ENCODE results near the gene NIT1.

The NIT1 gene

DNA sequence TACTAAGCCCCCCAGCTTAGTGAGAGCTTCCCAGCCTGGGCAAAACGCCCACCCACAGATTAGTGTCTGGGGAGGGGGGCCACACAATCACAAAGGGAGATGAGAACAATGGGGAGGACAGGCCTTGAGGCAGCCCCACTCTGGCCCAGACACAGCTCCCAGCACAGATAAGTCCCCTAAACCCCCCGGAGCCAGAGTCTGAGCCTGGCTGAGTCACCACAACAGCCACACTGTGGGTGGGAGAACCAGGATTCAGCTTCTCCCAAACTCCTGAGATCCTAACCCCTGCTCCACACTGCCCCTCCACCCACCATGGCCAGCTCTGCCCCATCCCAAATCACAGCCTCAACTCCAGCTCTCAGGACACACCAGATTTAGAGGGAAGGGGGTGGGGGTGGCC, 32.7 kb upstream of the NIT1 start:
- no peak for DNase-seq

DNA sequence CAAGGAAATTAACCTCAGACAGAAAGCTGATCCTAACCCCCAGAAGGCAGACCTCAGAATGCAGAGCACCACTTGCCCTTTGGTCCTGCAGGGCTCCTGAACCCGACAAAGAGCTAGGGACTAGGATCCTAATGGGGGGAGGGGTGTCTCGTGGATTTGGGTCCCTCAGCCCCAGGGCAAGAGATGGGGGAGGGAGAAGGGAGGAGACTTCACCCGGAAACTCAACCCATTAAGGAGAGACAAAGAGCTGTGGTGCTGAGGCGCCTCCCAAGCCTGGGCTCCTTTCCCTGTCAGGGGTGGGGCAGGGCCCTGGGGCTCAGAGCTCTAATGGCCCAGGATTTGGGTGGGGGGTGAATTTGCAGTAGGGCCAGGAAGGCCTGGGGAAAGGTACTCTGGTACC, 31.4 kb upstream of the NIT1 start:
- no peak for DNase-seq

DNA sequence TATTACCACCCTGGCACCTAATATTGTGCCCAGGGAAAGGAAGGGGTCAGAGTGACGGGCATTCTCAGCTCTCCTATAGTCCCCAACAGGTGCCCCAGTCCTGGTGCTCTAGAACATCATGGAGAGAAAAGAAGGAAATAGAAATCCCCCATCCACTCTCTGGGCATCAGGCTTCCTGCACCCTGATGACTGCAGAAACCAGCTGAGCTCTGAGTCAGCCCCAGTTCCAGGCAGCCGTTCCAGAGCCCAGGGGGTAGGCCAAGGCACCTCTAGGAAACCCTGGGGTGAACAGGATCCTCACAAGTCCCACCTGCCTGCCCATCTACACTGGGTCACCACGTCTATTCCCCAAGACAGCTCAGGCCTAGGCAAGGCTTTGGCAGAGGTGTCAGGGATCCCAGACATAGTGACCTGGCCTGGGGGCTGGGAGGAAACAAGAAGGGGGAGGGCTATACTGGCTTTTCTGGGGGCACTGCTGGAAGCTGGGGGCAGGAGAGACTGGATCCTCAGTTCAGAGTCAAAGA, 29.3 kb upstream of the NIT1 start:
- no peak for DNase-seq

DNA sequence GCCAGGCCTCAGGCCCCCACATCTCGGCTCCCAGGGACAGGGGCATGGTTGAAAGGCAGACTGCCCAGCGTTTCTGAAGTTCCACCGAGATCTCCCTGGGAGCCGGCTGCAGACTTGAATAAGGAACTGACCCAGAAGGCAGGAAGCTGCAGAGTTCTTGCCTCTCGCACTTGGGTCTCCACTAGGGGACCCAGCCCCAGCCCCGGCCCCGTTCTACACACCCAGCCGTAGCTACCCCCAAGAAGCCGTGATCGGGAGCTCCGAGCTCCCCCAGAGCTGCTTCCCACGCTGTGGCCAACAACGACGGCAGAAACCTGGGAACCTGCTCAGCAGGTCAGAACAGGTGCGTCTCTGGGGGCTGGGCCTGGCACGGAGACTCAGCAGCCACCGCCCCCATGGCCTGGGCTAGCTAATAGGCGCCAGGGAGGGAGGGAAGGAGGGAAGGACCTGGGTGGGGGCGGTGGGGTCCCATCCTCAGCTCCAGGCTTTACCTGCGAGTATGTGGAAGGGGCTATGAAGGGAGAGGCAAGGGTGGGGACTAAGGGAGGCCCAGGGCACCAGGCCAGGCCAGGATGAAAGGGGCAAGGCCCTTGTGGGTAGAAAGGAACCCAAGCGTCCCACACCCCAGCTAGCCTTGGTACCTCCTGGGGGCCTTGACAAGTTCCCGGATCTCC, 28.5 kb upstream of the NIT1 start, which contains the start of gene NECTIN4:
Gene NECTIN4, minus strand, starts transcription at position 308 of the 674 bp plus-strand sequence. Its CDS starts 262 bp downstream, at position 46.
- no peak for DNase-seq

DNA sequence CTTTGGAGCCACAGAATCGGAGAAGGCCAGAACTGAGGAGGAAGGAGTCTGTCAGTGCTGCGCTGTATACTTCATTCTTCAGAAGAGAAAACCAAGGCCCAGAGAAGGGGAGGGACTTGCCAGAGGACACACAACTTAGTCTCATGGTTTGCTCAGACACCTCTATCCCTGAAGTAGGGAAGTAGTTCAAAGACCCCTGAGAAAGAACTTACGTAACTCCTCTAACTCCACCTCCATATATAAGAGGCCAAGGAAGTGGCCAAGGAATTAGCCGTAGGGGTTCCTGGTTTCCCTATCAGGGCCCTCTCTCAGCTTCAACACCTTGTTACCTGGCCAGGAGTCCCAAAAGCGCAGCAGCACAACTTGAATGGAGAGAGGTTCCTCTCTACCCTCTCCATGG, 28.0 kb upstream of the NIT1 start:
- no peak for DNase-seq

DNA sequence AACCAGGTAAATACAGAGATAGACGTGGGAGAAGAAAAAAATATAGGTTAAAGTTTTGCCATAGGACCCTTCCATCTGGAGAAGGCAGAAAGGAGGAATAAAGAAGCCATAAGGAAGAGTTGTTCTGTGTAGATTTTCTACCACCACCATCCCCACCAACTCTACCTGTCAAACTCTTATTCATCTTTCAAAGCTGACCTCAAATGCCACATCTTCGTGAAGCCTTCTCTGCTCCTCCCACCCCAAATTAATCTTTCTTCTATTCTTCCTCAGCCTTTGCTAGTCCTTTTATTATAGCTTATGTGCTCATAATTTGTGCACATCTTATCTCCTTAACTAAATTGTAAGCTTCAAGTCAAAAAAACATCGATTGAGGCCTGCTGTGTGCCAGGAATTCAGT, 27.3 kb upstream of the NIT1 start:
- DNase-seq: no peak

DNA sequence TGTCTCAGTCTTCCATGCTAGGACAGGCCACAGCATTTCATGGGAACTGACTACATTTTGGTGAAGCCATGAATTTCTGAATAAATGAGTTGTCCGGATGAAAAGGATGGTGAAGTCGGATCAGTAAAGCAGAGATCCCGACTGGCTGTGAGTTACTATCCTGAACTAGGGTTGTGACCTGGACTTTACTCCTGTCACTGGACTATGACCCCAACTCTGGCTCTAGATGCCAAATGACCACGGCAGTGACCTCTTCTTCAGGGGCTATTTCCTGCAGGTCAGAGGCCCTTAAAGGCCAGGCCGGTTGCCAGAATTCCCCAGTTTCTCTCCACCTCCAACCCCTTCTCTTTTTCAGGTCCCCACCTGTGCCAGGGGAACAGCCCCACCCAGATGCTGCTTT, 26.8 kb upstream of the NIT1 start:
- no peak for DNase-seq

DNA sequence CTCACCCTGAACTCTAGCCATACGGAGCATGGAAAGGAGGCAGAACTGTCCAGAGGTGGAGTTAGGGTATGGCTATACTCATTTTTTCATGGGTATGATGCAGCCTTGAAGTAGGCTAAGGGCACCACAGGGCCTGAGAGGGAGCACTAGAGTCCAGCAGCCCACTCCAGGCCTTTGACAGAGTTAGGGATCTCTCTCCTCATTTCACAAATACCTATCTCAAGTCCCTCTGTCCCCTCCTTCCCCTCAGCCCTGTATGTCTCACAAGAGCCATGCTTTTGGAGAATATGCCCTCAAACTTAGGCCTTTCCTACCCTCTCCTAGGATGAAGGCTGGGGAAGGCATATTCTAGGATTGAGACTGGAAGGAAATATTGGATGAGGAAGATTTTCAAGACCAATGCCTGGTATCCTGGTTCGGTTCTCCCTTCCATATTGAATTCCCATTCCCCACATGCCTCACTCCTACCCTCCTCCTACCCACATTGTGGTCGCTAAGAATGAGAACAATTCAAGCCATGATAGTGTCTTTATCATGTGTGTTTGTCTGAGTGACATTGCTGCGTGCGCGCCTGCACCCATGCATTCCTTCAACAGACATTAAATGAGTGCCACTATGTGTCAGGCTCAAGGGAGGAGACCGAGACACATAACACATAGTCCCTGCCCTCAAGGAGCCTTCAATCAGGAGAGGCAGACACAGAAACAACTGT, 26.0 kb upstream of the NIT1 start:
- no peak for DNase-seq

DNA sequence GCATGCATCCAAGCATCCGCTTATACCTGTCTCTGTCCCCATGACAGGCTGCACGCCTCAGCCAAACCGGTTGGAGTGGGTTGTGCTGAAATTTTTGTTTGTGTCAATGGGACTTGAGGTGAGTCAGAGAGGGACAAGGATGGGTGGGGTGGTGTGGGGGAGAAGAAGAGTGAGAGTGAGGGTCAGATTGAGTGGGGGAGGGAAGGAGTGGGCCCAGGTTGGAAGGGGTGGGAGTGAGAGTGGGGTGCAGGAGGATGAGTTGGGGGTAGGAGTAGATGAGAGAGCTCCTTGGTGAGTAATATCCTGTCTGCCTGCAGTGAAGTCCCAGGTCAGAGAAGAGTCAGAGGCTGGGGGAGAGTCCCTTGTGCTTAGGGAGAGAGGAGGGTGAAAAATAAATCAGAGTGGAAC, 25.3 kb upstream of the NIT1 start:
- DNase-seq: peak; percentile 51

DNA sequence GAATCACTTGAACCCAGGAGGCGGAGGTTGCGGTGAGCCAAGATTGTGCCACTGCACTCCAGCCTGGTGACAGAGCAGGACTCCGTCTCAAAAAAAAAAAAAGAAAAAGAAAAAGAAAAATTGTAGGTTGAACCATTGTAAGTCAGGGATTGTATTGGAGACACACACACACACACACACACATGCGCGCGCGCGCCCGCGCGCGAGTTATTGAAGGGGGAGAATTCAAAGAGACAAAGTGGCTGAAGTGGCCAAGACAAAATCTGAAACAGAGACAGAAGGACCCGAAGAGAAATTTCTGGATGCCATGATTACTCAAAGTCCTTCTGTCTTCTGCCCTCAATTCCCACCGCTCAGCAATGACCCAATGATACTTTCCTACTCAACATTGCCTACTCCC, 23.4 kb upstream of the NIT1 start:
- DNase-seq: no peak

DNA sequence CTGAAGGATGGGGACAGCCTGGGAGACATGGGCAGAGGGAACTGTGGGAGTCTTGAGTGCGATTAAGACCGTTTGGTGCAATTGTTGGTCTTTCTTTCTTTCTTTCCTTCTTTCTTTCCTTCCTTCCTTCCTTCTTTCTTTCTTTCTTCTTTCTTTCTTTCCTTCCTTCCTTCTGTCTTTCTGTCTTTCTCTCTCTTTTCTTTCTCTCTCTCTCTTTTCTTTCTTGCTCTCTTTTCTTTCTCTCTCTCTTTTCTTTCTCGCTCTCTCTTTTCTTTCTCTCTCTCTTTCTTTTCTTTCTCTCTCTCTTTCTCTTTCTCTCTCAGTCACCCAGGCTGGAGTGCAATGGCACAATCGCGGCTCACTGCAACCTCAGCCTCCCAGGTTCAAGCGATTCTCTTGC, 22.7 kb upstream of the NIT1 start:
- DNase-seq: no peak

DNA sequence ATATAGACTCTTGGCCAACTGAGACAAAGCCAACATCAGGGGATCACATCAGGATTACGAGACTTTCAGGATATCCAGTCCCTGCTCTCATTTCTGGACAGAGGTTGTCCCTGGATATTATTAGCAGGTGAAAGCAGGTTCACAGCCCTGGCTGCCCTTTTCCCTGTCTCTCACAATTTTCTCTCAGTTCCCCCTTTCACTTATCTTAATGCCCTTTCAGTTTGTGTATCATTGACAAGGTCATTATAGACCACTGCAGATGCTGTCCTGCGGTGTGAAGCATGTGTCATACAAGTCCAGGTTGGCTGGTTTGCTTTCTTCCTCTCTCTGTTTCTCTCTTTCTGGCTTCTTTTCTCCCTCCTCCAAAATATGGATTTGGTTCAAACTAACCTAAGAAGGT, 21.9 kb upstream of the NIT1 start:
- no peak for DNase-seq

DNA sequence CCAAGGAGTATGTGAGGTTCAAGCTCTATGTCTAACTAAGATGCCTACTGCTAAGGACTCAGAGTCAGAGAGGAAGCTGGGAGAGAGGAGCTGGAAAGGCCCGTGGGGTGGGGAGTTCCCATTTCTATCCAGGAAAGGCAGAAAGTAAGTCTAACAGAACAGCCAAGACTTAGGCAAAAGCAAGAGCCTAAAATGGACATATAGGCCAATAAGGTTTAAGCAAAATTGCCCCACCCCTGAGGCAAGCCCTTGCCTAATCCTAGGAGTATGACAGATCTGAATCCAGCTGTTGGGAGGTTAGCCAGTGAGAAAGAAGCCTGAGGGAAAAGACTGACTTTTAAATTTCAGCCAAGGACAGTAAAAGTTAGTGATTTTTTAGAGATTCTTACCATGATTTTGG, 21.4 kb upstream of the NIT1 start:
- no peak for DNase-seq

DNA sequence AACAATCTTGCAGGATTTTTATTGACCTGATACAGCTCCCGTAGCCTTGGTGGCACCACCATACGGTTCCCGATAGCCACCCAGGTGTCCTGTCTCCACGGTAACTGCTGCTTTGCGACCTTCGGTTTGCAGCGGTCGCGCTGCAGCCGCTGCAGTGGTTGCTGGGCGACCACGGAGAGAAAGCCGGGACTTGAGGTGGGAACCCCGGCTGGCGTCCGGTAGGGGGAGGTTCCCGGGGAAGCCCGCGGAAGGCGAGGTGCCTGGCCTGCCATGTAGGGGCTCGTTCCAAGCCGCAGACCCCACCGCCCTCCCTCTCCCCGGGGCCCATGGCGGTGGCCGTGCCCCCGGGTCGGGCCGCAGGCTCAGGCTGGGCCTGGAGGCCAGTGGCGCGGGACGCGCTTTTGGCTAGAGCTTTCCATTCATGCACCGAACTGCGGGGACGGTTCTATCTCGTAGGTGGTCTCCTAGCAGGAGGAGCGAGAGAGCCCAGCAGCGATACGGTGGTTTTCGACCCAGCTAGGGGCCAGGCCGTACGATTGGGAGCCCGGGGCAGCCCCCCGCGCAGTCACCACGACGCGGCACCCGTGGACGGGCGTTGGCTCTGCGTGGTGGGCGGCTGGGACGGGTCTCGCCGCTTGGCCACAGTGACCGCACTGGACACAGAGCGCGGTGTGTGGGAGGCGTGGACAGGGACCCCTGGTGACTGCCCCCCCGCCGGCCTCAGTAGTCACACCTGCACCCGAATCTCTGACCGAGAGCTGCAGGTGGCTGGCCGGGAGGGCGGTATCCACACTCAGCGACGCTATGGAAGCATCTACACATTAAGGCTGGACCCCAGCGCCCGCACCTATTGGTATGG, 19.5 kb upstream of the NIT1 start, which contains the start of gene KLHDC9:
Gene KLHDC9, plus strand, starts transcription at position 152 of the 859 bp plus-strand sequence. Its CDS starts 175 bp downstream, at position 327.
- peak; percentile 56 for DNase-seq

DNA sequence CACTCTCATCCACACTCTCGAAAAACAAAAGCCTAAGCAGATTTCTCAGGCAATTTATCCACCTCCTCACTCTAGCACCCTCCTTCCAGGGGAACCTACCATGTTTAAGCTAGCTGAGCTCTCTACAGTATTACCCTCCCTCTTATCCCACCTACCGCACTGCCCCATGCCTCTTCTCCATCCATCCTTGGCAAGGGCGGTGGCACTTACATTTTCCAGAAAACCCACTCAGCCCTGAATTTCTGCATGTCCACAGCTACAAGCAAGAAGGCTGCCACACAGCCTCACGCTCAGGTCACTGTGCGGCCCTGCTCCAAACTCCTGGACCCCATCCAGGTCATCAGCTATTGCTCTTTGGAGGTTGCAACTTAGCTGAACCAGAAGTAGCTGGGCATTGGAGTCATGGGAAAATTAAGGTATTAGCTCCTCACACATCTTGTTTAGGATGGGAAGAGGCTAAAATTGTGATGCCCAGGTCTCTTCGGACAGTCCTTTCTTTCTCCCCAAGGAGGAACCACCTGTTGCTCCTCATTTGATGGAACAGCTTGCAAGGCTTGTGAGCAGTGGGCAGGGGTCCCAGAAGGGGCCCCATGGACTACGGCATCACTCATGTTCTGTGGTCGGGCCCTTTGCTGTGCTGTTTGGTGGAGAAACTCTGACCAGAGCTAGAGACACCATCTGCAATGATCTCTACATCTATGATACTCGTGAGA, 18.7 kb upstream of the NIT1 start:
- DNase-seq: no peak

DNA sequence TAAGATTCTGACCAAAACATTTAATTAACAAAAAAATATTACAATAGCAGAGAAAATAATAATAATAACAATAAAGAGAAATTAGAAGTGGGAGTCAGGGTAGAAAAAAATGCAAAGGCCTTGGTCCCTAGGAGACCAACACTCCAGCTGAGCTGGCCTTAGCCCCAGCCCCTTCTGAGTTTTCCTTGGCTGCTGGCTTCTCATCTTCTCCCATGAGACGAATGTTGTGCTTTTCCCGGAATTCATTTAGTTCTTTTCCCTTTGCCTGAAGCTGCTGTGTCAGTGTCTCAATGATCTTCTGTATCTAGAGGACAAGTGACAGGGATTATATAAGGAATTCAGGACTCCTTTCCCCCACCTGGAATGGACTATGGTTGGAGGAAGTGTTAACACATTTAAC, 17.3 kb upstream of the NIT1 start:
- DNase-seq: no peak

DNA sequence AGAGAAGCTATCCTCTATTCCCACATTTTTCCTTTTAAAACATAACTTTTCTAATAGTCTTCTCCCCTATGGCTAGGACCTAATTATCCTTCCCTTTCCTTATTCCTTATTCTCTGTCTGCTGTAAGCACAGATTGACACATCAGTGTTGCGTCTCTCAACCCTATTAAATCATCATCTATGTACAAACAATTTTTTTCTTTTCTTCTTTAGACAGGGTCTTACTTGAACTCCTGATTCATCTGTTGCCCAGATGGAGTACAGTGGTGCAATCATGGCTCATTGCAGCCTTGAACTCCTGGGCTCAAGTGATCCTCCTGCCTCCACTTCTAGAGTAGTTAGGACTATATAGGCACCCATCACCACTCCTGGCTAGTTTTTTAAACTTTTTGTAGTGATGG, 11.5 kb upstream of the NIT1 start:
- DNase-seq: no peak

DNA sequence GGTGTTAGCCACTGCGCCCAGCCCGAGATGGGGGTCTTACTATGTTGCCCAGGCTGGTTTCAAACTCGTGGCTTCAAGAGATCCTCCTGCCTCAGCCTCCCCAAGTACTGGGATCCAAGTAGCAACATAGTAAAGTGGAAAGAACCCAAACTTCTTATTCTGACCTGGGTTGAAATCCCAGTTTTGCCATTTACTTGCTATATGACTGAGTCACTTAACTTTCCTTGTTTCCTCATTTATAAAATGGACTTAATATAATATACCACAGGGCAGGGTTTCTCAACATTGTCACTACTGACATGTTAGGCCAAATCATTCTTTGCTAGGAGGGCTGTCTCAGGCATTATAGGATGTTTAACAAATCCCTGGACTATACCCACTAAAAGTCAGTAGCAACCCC, 6.8 kb upstream of the NIT1 start:
- DNase-seq: no peak

DNA sequence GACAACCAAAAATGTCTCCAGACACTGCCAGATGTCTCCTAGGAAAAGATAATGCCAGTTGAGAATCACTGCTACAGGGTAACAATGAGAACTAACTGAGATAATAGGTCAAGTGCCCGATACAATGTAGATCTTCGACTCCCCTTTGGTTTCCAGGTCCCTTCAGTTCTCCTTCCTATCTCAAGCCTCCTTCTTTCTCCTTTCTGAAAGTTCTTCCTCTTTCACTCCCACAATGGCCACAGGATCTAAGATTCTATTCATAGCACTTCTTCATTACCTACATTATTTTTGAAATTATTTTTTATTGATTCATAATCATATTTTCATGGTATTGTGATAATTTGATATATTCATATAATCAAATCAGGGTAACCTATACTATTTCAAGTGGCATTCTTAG, 6.4 kb upstream of the NIT1 start:
- no peak for DNase-seq

DNA sequence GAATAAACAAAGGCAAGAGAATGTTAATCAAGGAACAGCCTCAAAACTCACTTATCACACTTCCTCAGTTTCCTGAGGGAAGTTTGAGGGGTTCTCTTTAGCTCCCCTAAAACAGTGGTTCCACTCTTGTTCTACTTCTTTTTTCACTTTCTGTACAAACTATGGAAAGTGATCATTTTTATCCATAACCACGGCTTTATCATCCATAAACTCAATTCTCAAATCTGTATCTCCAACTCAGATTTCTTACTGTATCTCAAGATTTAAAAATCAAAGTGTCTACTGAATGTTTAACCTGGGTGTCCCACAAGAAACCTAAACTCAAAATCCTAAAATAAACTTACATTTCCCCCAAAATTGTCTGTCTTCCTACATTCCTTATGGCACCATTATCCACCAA, 4.0 kb upstream of the NIT1 start:
- no peak for DNase-seq

DNA sequence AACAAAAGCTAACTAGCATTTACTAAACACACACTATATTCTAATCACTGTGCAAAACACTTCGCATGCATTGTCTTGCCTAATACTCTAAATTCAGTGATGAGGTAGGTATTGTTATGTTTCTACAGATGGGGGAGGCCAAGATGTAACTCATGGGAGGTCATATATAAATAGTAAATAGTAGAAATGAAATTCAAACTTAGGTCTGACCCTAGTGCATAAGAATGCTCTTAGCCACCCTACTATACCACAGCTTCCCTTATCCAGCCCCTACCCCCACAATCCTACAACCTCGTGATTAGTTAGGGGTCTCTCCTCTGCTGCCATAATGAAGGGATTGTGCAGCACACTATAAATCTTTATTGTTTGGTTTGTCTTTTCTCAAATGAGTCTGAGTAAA, 3.3 kb upstream of the NIT1 start:
- DNase-seq: no peak

DNA sequence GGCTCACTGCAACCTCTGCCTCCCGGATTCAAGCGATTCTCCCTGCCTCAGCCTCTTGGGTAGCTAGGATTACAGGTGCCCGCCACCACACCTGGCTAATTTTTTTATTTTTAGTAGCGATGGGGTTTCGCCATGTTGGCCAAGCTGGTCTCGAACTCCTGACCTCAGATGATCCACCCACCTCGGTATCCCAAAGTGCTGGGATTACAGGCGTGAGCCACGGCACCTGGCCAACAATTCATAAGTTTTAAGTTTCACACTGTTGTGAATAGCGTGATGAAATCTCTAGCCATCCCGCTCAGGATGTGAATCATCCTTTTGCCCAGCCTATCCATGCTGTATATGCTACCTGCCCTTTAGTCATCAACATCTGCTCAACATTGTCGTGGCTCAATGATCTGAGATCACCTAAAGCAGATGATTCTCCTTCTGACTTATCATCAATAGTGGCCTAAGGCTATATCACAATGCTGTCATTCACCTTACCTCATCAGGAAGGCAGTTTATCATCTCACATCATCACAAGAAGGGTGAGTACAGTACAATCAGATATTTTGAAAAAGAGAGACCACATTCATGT, 2.7 kb upstream of the NIT1 start:
- DNase-seq: peak; percentile 29

Data from activated CD8-positive, alpha-beta memory T cell treated with anti-CD3 and anti-CD28 coated beads, Interleukin-2, amount 50 U/mL, for 4 hours (primary cell).